HG03135 (cell line): Measurements from ENCODE around the gene PLXND1.
"Not testable (repeated sequence)": the region's sequence is repeated elsewhere in the genome, so short reads cannot be mapped to it uniquely, and the experiment has no call there.

ENCODE experiments used
- ATAC-seq: cut with Tn5 transposase; IDR thresholded peaks from one replicate; pipeline ENCODE4 v1.9.1; 2021; ENCODE audit warnings: mild to moderate bottlenecking, moderate library complexity; ENCODE audit not compliant: unreplicated experiment

The PLXND1 gene, protein sequence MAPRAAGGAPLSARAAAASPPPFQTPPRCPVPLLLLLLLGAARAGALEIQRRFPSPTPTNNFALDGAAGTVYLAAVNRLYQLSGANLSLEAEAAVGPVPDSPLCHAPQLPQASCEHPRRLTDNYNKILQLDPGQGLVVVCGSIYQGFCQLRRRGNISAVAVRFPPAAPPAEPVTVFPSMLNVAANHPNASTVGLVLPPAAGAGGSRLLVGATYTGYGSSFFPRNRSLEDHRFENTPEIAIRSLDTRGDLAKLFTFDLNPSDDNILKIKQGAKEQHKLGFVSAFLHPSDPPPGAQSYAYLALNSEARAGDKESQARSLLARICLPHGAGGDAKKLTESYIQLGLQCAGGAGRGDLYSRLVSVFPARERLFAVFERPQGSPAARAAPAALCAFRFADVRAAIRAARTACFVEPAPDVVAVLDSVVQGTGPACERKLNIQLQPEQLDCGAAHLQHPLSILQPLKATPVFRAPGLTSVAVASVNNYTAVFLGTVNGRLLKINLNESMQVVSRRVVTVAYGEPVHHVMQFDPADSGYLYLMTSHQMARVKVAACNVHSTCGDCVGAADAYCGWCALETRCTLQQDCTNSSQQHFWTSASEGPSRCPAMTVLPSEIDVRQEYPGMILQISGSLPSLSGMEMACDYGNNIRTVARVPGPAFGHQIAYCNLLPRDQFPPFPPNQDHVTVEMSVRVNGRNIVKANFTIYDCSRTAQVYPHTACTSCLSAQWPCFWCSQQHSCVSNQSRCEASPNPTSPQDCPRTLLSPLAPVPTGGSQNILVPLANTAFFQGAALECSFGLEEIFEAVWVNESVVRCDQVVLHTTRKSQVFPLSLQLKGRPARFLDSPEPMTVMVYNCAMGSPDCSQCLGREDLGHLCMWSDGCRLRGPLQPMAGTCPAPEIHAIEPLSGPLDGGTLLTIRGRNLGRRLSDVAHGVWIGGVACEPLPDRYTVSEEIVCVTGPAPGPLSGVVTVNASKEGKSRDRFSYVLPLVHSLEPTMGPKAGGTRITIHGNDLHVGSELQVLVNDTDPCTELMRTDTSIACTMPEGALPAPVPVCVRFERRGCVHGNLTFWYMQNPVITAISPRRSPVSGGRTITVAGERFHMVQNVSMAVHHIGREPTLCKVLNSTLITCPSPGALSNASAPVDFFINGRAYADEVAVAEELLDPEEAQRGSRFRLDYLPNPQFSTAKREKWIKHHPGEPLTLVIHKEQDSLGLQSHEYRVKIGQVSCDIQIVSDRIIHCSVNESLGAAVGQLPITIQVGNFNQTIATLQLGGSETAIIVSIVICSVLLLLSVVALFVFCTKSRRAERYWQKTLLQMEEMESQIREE (N-terminal part only)

DNA sequence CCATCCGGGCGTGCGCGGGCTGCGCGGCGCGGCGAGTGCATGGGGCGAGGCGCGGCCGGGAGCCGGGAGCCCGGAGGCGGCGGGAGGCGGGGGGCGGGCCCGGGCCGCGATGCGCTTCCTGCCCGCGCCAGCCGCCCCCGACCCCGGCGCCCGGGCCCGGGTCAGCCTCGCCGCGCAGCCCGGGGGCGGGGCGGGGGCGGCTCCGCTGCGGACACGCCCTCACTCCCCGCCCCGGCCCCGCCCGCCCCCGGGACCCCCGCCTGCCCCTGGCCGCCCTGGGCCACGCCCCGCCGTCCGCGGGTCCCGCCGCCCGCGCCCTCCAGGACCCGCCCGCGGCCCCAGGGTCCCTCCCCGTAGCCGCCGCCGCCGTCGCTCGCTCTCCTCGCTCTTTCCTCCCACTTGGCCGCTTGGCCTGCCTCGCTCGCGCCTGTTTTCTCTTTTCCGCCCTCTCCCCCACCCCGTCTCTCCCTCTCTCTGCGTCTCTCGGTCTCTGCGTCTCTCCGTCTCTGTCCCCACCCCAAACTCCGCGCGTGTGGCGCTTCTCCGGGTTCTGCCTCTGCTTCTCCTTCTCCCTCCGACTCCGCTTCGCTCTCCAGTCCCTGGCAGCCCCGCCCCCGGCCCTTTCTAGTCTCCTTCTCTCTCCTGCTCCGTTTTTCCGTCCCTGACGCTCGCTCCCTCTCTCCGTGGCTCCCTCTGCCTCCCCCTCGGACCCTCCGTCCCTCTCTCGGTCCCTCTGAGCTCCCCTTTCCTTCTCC lies at the start of gene PLXND1:
Gene PLXND1 (minus strand): TSS at position 41 of the 755 bp plus-strand sequence. CDS start 37 bp downstream, at position 4.
- ATAC-seq = no peak

DNA sequence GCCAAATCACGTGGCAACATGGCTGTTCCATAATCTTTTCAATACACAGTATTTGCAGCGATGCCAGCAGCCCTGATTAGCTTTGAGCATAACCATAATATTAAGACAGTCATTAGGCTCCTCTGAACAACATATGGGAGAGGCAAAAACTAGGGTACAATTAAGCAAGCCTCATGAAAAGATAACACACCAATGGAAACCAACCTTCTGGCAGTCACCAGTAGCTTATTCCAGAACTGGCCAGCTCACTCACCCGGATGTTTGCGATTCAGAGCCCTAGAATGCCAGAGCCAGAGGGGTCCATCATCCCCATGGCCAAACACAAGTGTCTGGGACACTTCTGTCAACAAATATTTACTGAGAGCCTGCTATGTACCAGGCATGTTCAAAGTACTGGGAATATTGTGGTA lies 48.8 kb upstream of the PLXND1 start:
- no peak for ATAC-seq

DNA sequence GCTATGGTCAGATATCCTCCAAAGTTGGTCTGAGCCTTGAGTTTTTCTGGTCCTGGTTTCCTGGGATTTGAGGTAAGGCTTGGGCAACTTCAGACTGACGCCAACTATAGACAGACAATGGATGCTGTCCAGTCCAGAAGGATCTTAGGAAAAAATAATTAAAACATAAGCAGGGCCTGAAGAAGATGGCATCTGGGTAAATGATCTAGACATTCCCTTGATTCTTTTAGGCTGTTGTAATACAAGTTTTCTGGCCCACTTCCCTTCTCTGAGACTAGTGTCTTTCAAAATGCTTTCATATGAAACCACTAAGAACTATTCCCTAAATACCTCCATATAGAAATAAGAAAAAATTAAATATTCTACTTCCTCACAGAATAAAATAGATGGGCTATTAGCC lies 47.7 kb upstream of the PLXND1 start:
- ATAC-seq = no peak

DNA sequence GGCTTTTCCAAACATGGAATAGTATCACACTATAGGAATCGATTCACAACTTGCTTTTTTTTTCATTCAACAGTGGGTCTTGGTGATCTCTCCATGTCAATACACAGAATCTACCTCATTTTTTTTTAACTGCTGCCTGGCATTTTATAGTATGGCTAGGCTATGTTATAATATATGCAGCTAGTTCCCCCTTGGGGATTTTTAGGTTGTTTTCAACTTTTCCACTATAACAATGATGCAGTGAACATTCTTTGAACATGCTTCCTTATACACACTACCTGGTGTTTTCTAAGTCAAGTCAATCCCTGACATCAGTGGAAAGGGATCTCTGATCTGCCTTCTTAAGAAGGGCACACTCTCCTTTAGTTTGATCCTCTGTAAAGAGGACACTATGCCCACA lies 46.5 kb upstream of the PLXND1 start:
- no peak for ATAC-seq

DNA sequence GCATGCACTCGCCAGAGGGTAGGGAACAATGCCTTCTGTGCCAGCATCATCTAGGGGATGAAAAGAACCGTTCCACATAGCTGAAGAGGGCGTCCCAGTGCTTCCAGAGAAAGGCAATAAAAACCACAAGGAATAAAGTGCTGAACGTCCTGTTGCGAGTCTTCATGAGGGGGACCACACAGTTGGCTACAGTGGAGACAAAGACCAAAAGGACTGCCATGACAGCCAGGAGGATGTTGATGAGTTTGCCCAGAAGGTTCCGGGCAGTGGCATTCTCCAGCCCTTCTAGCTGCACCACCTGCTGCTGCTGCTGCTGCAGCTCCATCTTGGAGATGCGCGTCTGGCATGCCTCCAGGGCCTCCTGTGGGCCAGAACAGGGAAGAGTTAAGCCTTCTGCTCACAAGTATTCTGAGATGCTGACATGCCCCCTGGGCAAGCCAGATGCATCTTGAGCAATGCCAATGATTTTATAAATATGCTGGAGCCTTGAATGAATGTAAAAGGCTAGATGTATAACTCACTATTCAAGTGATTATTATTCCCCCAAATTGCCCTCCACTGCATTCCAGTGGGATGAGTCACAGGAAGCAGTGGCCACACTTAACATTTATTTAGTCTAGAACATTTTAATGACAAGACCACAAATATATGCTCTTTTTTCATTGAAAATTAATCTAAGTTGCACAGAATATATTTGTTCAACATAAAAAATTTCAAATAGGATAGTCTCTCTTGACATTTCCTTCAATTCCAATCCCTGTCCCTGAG lies 45.1 kb upstream of the PLXND1 start:
- no peak for ATAC-seq

DNA sequence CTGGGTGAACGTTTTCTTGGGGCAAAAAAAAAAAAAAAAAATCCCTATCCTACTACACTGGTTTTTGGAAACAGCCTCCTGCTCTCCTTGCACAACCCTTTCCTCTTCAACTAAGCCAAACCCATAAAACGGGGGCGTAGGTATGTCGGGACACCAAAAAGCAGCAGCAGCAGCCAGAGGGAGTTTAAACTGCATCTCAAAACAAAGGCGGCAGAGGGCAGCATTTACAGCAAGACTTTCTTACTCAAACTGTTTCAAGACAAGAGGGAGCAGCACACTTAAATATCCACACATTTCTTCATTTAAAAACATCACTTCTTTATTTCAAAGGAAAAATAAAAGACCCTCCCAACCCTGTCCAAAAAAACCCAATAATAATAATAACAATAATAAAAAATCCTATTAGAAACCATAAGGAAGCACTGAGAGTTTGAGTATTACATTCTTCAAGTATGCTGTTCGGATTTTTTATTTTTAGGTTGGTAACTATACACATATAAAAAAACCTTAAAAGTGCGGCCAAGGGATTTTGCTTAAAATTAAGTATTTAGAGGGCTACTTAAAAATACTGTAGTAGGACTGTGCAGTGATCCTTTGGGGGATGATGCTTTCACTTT lies 43.9 kb upstream of the PLXND1 start:
- ATAC-seq = no peak

DNA sequence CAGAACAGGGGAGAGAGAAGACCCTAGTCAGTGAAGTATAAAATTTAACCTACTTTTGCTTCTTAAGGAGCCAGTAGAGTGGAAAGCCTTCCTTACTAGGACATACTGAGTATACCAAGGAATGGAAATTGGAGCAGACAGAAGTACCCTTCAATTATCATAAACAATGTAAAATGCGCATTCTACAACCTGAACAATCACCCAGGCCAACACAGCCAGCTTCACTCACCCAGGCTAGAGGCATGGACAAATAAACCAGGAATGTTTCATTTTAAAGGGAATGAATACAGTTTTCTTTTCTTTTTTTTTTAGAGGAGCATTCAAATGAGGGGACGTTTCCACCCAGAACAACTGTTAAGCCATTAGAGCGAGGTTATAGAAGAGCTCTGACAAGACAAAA lies 41.9 kb upstream of the PLXND1 start:
- ATAC-seq = no peak

DNA sequence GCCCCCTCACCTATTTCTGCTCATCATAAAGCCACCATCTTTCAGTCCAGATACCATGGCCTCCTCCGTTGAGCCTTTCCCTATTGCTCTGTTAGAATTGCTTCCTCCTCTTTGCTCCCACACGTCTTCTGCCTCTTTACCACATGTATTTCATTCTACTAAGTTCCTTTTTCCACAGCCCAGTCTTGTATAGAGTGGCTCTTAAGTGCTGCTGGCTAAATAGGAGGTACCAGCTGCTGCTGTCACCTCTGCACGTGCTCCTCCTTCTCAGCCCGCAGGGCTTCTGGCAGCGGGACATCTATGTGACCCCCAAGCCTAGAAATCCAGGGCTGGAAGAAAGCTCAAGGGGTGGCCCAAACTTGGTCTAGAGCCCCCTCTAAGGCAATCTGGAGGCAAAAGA lies 38.8 kb upstream of the PLXND1 start:
- ATAC-seq = no peak

DNA sequence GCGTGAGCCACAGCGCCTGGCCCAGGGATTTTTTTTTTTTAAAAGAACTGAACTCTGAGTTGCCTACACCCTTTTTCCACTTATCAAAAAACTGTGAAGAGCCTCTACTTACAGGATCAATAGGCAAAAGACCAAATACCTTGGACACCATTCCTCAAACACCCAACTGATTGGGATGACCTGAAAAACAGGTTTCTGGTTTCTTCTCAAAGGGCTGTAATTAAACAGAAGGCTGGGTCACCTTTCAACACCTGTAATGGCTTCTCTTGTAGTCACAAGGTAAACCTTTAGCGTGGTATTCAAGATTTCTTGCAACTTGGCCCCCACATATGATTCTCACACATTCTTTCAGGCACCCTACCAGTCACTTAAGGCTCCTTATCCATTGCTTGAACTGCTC lies 38.4 kb upstream of the PLXND1 start:
- no peak for ATAC-seq

DNA sequence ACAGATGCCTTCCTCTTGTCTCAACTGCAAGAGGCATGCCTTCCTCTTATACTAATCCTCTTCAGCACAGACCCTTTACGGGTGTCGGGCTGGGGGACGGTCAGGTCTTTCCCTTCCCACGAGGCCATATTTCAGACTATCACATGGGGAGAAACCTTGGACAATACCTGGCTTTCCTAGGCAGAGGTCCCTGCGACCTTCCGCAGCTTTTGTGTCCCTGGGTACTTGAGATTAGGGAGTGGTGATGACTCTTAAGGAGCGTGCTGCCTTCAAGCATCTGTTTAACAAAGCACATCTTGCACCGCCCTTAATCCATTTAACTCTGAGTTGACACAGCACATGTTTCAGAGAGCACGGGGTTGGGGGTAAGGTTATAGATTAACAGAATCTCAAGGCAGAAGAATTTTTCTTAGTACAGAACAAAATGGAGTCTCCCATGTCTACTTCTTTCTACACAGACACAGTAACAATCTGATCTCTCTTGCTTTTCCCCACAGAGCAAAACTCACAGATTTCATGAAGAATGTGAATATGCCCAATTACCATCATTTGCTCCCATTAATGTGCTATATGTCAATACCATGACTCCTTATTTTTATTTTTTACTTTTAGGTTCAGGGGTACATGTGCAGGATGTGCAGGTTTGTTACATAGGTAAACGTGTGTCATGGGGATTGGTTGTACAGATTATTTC lies 35.2 kb upstream of the PLXND1 start:
- ATAC-seq = not testable (repeated sequence)

DNA sequence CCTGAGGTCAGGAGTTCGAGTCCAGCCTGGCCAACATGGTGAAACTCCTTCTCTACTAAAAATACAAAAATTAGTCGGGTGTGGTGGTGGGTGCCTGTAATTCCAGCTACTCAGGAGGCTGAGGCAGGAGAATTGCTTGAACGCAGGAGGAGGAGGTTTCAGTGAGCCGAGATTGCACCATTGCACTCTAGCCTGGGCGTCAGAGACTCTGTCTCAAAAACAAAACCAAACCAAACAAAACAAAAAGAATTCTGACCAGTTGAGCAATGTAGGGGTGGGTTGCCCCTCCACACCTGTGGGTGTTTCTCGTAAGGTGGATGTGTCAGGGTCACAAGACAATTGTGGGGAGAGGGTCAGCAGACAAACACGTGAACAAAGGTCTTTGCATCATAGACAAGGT lies 34.5 kb upstream of the PLXND1 start:
- not testable (repeated sequence) for ATAC-seq

DNA sequence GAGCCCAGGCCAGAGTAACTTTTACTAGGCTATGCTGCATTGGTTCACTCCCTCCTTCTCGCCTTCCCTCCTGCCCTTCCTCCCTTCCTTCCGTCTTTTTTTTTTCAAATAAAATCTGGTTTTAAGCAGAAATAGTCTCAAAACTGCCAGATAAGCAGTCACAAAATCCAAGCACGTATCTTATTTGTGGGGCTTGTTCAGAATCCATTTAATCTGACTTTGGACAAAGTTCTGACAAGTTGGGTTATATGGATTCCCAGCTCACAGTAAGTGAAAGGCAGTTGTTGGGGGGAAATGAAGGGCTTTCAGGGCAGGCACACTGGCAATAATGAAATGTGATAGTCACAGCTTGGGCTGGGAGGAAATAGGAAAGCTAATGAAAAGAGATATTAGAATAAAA lies 32.0 kb upstream of the PLXND1 start:
- no peak for ATAC-seq

DNA sequence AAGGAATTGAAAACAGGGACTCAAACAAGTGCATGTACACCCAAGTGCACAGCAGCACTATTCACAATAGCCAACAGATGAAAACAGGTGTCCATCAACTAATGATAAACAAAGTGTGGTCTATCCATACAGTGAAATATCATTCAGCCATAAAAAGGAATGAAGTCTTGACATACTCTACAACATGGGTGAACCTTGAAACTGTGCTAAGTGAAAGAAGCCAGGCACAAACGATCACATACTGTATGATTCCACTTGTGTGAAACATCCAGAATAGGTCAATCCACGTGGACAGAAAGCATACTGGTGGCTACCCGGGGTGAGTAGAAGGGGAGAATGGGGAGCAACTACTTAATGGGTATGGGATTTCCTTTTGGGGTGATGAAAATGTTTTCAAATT lies 29.6 kb upstream of the PLXND1 start:
- ATAC-seq = no peak

DNA sequence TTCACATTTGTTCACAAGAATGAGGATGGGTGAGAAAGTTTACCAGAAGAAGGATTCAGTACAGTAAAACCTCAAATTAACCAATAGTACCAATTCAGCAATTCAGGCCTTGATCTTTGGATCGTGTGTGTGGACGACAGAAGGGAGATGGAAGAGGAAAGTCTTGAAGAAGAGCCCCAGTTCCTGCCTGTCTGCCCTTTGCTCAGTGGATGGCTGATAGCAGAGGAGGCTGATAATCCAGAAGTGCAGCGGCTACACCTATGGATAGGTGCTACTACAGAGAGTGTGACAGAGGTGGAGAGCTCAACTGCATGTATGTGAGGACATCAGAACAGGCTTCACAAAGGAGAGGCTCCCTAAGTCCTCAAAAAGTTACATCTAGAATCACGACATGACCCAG lies 29.2 kb upstream of the PLXND1 start:
- ATAC-seq = no peak

DNA sequence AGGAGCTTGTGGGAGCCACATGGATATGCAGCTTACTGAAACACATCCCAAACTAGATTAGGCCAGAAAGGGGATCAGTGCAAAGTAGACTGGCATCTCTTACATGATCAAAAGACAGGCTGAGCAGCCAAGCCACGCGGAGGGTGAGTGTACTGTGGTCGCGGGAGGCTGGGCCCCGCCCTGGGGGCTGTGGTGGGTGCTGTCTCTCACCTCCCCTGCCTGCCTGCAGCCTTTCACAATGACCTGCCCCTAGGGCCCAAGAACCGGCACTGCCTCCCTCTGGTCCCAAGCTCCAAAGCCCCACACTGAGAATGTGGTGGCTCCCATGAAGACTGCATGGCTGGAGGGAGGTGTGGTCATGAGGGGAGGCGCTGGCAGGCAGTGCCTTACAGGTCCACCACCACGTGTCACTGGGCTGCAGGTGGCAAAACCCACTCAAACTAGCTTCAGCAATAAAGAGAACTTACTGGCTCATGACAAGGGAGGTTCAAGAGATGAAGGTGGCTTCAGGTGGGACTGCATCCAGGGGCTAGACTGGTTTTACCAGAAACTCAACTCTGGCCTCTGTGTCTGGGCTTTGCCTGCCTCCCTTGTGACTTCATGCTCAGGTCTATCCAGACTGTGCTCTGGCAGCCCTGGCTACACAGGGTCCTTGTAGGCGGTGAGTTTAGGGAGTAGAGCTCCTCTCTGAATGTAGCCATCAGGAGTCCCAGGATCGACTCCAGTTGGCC lies 27.4 kb upstream of the PLXND1 start:
- ATAC-seq = no peak

DNA sequence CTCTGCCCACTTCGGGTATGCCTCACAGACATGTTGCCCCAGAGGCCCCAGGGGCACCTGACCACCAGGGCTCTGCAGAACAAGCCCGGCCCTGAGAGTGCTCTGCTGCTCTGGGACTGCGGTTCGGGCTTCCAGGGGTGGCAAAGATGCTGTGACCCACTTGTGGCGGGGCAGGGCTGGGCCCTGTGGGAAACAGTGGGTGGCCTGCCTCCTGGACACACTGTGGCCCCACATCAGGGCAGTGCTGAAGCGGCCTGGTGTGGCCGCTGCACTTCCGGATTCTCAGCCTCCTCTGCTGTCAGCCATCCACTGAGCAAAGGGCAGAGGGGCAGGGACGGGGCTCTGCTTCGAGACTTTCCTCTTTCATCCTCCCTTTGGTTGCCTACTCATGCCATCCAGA lies 26.5 kb upstream of the PLXND1 start:
- ATAC-seq = no peak

DNA sequence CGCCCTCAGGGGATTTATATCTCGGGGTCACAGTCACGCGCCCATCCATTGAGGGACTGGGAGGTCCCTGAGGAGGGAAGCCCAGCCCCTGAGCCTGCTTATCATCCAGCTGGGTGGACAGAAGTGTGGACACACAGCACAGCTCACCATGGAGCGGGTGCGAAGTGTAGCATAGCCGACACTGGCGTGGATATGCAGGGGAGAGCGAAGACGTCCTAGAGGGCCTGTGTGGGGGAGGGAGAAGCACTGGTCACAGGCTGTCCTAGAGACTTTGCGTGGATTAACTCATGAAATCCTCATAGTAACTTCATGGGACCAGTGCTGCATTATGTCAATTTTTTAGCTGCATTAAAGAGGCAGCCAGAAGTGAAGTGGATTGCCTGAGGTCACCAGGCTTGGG lies 26.1 kb upstream of the PLXND1 start:
- no peak for ATAC-seq

DNA sequence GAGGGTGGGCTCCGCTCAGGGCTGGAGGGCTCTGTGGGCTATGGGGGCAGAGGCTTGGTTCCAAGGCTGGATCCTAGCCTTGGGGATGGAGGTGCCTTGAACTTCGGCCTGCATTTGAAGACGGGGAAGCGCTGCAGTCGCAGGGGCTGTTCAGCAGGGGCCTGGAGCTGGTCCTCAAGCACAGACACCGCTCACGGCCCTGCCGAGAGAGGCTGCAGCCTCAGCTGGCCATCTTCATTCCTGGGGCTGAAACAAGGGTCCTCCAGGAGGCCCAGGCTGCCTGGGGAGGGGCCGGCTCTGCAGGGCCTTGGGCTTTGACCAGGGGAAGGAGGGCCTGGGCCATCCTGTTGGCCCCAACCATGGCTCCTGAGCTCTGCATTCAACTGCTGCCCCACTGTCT lies 25.6 kb upstream of the PLXND1 start:
- ATAC-seq = no peak
